ENCODE measurements around the gene SLX4IP.
A peak's percentile ranks its signal among the peaks of the same experiment; 100 is the strongest.

GRCh38 chr20:10647471-10647870 lies 212.4 kb downstream of the SLX4IP start:
- TF ChIP-seq, protein P1, sequence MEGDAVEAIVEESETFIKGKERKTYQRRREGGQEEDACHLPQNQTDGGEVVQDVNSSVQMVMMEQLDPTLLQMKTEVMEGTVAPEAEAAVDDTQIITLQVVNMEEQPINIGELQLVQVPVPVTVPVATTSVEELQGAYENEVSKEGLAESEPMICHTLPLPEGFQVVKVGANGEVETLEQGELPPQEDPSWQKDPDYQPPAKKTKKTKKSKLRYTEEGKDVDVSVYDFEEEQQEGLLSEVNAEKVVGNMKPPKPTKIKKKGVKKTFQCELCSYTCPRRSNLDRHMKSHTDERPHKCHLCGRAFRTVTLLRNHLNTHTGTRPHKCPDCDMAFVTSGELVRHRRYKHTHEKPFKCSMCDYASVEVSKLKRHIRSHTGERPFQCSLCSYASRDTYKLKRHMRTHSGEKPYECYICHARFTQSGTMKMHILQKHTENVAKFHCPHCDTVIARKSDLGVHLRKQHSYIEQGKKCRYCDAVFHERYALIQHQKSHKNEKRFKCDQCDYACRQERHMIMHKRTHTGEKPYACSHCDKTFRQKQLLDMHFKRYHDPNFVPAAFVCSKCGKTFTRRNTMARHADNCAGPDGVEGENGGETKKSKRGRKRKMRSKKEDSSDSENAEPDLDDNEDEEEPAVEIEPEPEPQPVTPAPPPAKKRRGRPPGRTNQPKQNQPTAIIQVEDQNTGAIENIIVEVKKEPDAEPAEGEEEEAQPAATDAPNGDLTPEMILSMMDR (conservative IDR thresholded peaks at IDR 0.05 in 1 of 2, IDR thresholded peaks at IDR 0.05 in 1 of 2; ENCODE audit: low read depth in 1 of 2, low read length in 2 of 2) = peak; percentile 9 to 26
- no peak for TF ChIP-seq EZH2 (IDR thresholded peaks at IDR 0.05; ENCODE audit: low read length, missing control alignments)
